Endodermal cell (in vitro differentiated cells): ENCODE measurements around the gene MUC6. TPM values are rescaled to one million over a fixed set of nuclear protein-coding genes. Genes with fewer than 3 reads are reported as not detected.

Source experiments
- DNase-seq: peaks from one replicate; pipeline ENCODE4 v3.0.0-alpha.2; 2017
- H3K27ac ChIP-seq: 2 replicates; pipeline ENCODE4 v1.5.1; 2013; ENCODE audit warnings: mild to moderate bottlenecking, low read depth, low read length, moderate library complexity
- H3K27me3 ChIP-seq: 2 replicates; pipeline ENCODE4 v1.6.1; 2013; ENCODE audit warnings: mild to moderate bottlenecking, low read length, moderate library complexity; ENCODE audit not compliant: insufficient read depth, control insufficient read depth, poor library complexity, severe bottlenecking
- H3K36me3 ChIP-seq: 2 replicates; pipeline ENCODE4 v1.7.0; 2013; ENCODE audit warnings: mild to moderate bottlenecking, low read length, moderate library complexity; ENCODE audit not compliant: control insufficient read depth, insufficient read depth
- H3K4me1 ChIP-seq: one replicate; pipeline ENCODE4 v1.7.0; 2013; ENCODE audit warnings: low read length; ENCODE audit not compliant: control insufficient read depth, insufficient read depth
- H3K4me3 ChIP-seq: 2 replicates; pipeline ENCODE4 v1.5.1; 2013; ENCODE audit warnings: mild to moderate bottlenecking, low read length, moderate library complexity
- H3K9ac ChIP-seq: 2 replicates; pipeline ENCODE4 v1.6.1; 2013; ENCODE audit warnings: mild to moderate bottlenecking, low read length, moderate library complexity; ENCODE audit not compliant: poor library complexity, severe bottlenecking; ENCODE audit errors: extremely low read depth
- H3K9me3 ChIP-seq: 2 replicates; pipeline ENCODE4 v1.6.1; 2013; ENCODE audit warnings: mild to moderate bottlenecking, low read length, moderate library complexity; ENCODE audit not compliant: control insufficient read depth
- H3K27ac Mint-ChIP-seq: 2 replicates; pipeline ENCODE4 v1.8.0; 2020; ENCODE audit warnings: mixed read lengths
- H3K27me3 Mint-ChIP-seq: 2 replicates; pipeline ENCODE4 v1.8.0; 2021; ENCODE audit warnings: mild to moderate bottlenecking, mixed read lengths; ENCODE audit not compliant: insufficient read depth
- H3K36me3 Mint-ChIP-seq: 2 replicates; pipeline ENCODE4 v1.8.0; 2020; ENCODE audit warnings: low read depth, mixed read lengths
- H3K4me1 Mint-ChIP-seq: 2 replicates; pipeline ENCODE4 v1.8.0; 2020; ENCODE audit warnings: mixed read lengths
- H3K4me3 Mint-ChIP-seq: 2 replicates; pipeline ENCODE4 v1.8.0; 2020; ENCODE audit warnings: mild to moderate bottlenecking, moderate library complexity, mixed read lengths
- H3K9me3 Mint-ChIP-seq: 2 replicates; pipeline ENCODE4 v1.8.0; 2020; ENCODE audit warnings: mild to moderate bottlenecking, mixed read lengths
- CTCF ChIP-seq: fragments of 200-600 bp; sonication (generic); conservative IDR thresholded peaks from 2 replicates; pipeline ENCODE4 v1.5.0; 2021; ENCODE audit warnings: antibody characterized with exemption, mild to moderate bottlenecking
- WGBS, 2 experiments: methylation state at CpG; one replicate each; pipeline versions ENCODE4 v1.1.5 to v1.1.7; 2013; ENCODE audit warnings: missing lambda C conversion rate in 2 of 2, mixed read lengths in 1 of 2; ENCODE audit not compliant: insufficient coverage in 1 of 2, insufficient read length in 1 of 2; 5-methylcytosine and 5-hydroxymethylcytosine counted together
- total RNA-seq, 2 donors: library from RNA; stranded (reverse); fragmentation: NEBNext Ultra II Directional in 1 of 2; extraction: Animal tissue kit (Norgen Biotek cat#: 25700) in 1 of 2; gene quantifications; 2 replicates in 1 of 2; 3 replicates in 1 of 2; pipeline ENCODE4 v1.2.1, GENCODE V29; 2021

Gene MUC6
- total RNA-seq, 2 donors from 2014 or later = 0.26 to 0.40 TPM

GRCh38 chr11:967995-968751, 68.3 kb downstream of the MUC6 start:
- Mint-ChIP-seq H3K27me3 (no peaks in the 10 kb centered on the region), H3K4me1 (no peaks in the 10 kb centered on the region), H3K9me3 (peaks cover 7% of the 10 kb centered on the region), H3K27ac (peak overlapping the region; percentile 68), H3K4me3 (no peak overlapping the region), H3K36me3 (peaks cover 62% of the 10 kb centered on the region)
- Histone ChIP-seq H3K27ac (no peak overlapping the region), H3K9me3 (peaks cover 11% of the 10 kb centered on the region), H3K27me3 (no peaks in the 10 kb centered on the region), H3K4me1 (no peaks in the 10 kb centered on the region), H3K36me3 (peaks cover 43% of the 10 kb centered on the region), H3K9ac (no peak overlapping the region), H3K4me3 (no peak overlapping the region)
- DNase-seq = no peak
- TF ChIP-seq CTCF = no peak
- WGBS, 2 experiments = 94 to 96% methylated on average over 23 to 31 of the region's 31 CpGs

DNA sequence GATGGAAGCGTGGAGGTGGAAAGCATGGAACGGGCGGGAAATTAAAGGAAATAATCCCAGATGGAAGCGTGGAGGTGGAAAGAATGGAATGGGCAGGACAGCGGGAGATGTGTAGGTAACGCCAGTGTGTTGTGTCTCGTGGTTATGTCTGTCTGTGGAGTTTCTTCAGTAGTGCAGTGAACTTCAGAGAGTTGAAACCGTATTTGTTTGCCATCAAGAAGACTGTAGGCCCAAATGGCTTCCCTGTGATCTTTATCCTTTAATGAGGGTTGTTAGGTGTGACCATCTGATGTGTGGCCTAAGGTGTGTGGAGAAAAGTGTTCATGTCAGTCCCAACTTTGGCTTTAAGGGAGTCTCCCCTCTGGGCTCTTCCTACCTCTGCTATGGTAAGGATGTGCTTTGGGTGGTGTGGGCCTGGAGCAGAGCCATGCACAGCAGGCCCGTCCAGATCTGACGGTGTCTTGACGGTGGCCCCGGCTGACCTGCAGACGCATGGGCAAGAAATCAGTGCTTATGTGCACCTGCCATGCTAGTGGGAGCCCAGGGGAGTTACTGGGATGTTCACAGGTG, 71.2 kb downstream of the MUC6 start:
- no peak overlapping the region for H3K4me3 ChIP-seq
- Mint-ChIP-seq H3K4me1 (no peaks in the 10 kb centered on the region), H3K27me3 (no peaks in the 10 kb centered on the region), H3K4me3 (no peak overlapping the region), H3K27ac (no peak overlapping the region), H3K36me3 (peaks cover 54% of the 10 kb centered on the region), H3K9me3 (peaks cover 7% of the 10 kb centered on the region)
- 83 to 90% methylated on average over 11 to 13 of the region's 13 CpGs for WGBS, 2 experiments
- H3K4me1 ChIP-seq = no peaks in the 10 kb centered on the region
- H3K27ac ChIP-seq = no peak overlapping the region
- DNase-seq = no peak
- H3K27me3 ChIP-seq = no peaks in the 10 kb centered on the region
- H3K36me3 ChIP-seq = peaks cover 31% of the 10 kb centered on the region
- H3K9me3 ChIP-seq = peaks cover 11% of the 10 kb centered on the region
- no peak for TF ChIP-seq CTCF
- H3K9ac ChIP-seq = no peak overlapping the region

- H3K27me3 ChIP-seq = no peaks in the 10 kb centered on the region
- no peak overlapping the region for H3K4me3 ChIP-seq
- Mint-ChIP-seq H3K36me3 (peaks cover 64% of the 10 kb centered on the region), H3K4me3 (no peak overlapping the region), H3K4me1 (no peaks in the 10 kb centered on the region), H3K27ac (no peak overlapping the region), H3K9me3 (peaks cover 7% of the 10 kb centered on the region), H3K27me3 (no peaks in the 10 kb centered on the region)
- H3K9me3 ChIP-seq = peaks cover 11% of the 10 kb centered on the region
- H3K36me3 ChIP-seq = peaks cover 45% of the 10 kb centered on the region
- H3K27ac ChIP-seq = no peak overlapping the region
- TF ChIP-seq CTCF = no peak
- 94 to 96% methylated on average over 6 to 7 of the region's 7 CpGs for WGBS, 2 experiments
- H3K4me1 ChIP-seq = no peaks in the 10 kb centered on the region
- no peak for DNase-seq
- no peak overlapping the region for H3K9ac ChIP-seq
Observed at GRCh38 chr11:963852-964251, 72.7 kb downstream of the MUC6 start.

Other genes with a start within 250 kb of the MUC6 start
- not detected for gene CEND1, start 246.6 kb downstream of the MUC6 start, total RNA-seq
- gene SLC25A22, start 238.4 kb downstream of the MUC6 start, total RNA-seq = 10 to 100 TPM; 46.5 to 56.2 TPM
- gene PIDD1, start 231.5 kb downstream of the MUC6 start, total RNA-seq = 10 to 100 TPM; 39.9 to 48.8 TPM
- gene RPLP2, start 226.8 kb downstream of the MUC6 start, total RNA-seq = 1,000 to 10,000 TPM; 1,966 to 2,020 TPM
- gene PNPLA2, start 217.8 kb downstream of the MUC6 start, total RNA-seq = 10 to 100 TPM; 77.0 to 77.6 TPM
- 10 to 100 TPM; 22.3 to 28.1 TPM for gene CRACR2B, start 208.8 kb downstream of the MUC6 start, total RNA-seq
- 100 to 1,000 TPM; 139 to 165 TPM for gene CD151, start 203.8 kb downstream of the MUC6 start, total RNA-seq
- gene POLR2L, start 194.2 kb downstream of the MUC6 start, total RNA-seq = 100 to 1,000 TPM; 139 to 148 TPM
- gene TSPAN4, start 193.9 kb downstream of the MUC6 start, total RNA-seq = 10 to 100 TPM; 56.8 to 71.1 TPM
- 10 to 100 TPM; 82.0 to 83.5 TPM for gene CHID1, start 125.9 kb downstream of the MUC6 start, total RNA-seq
- 10 to 100 TPM; 79.4 to 97.7 TPM for gene AP2A2, start 110.8 kb downstream of the MUC6 start, total RNA-seq
- not detected for gene MUC2, start 38.2 kb upstream of the MUC6 start, total RNA-seq
- gene MUC5AC, start 121.2 kb upstream of the MUC6 start, total RNA-seq = not detected
- gene MUC5B, start 186.3 kb upstream of the MUC6 start, total RNA-seq = not detected